ENCODE results near the gene SPINK1. TPM values are rescaled to one million over a fixed set of nuclear protein-coding genes. Genes with fewer than 3 reads are reported as not detected.

Gene SPINK1, protein sequence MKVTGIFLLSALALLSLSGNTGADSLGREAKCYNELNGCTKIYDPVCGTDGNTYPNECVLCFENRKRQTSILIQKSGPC
- 1.5 and 4.0 TPM in 2 replicates for total RNA-seq (2022)
- percentile 39 among the genes with signal in this experiment for Bru-seq, nascent RNA
- percentile 50 among the genes with signal in this experiment for BruChase-seq, experiment 1, labeled RNA remaining after a 6-hour chase
- percentile 44 among the genes with signal in this experiment for BruChase-seq, experiment 2, labeled RNA remaining after a 2-hour chase
- long read RNA-seq: 0 reads

DNA sequence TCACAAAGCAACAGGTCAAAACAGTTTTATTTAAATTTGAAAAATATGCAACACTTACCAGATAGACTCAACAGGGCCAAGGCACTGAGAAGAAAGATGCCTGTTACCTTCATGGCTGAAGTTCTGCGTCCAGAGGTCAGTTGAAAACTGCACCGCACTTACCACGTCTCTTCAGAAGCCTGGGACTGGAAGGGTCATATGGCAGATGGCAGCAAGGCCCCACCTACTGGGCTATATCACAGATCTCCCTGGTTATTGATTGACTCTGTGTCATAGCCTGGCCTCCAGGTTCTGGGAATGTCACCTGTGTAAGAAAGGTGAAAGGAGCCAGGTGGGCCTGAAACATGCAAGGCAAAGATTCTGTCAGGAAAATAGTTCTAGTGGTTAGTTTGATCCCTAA is at the start of gene SPINK1:
Gene SPINK1 (minus strand): TSS at position 207 of the 400 bp plus-strand sequence. CDS start 94 bp downstream, at position 113.
- intact Hi-C loops (cut with micrococcal nuclease): no loop called here
- ChIA-PET CTCF (interaction anchor here (0.9 to 5.9 kb wide), 4 partner anchors 9 to 203 kb away, joined by 3 to 34 read pairs (median 14); no protein-coding TSS in a partner anchor), POLR2A (interaction anchor here (1.4 kb wide), 1 partner anchor 12 kb away, joined by 4 read pairs; no protein-coding TSS in a partner anchor)
- no peak for DNase-seq (ENCODE audit: unreplicated experiment)
- Mint-ChIP-seq H3K27me3 (ENCODE audit: insufficient read depth, unreplicated experiment) (no peaks in the 10 kb centered on the region), H3K36me3 (ENCODE audit: insufficient read depth, unreplicated experiment) (no peaks in the 10 kb centered on the region), H3K4me3 (ENCODE audit: unreplicated experiment) (no peak within 1 kb of the TSS), H3K4me1 (ENCODE audit: insufficient read depth, unreplicated experiment) (peaks cover 29% of the 10 kb centered on the region), H3K27ac (ENCODE audit: low read depth, unreplicated experiment) (no peak within 1 kb of the TSS), H3K9me3 (ENCODE audit: unreplicated experiment) (no peaks in the 10 kb centered on the region)
- BruUV-seq (replicated peaks): no TSS peak
- TF ChIP-seq, protein P1, sequence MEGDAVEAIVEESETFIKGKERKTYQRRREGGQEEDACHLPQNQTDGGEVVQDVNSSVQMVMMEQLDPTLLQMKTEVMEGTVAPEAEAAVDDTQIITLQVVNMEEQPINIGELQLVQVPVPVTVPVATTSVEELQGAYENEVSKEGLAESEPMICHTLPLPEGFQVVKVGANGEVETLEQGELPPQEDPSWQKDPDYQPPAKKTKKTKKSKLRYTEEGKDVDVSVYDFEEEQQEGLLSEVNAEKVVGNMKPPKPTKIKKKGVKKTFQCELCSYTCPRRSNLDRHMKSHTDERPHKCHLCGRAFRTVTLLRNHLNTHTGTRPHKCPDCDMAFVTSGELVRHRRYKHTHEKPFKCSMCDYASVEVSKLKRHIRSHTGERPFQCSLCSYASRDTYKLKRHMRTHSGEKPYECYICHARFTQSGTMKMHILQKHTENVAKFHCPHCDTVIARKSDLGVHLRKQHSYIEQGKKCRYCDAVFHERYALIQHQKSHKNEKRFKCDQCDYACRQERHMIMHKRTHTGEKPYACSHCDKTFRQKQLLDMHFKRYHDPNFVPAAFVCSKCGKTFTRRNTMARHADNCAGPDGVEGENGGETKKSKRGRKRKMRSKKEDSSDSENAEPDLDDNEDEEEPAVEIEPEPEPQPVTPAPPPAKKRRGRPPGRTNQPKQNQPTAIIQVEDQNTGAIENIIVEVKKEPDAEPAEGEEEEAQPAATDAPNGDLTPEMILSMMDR (IDR thresholded peaks at IDR 0.05; ENCODE audit: unreplicated experiment): no peak

DNA sequence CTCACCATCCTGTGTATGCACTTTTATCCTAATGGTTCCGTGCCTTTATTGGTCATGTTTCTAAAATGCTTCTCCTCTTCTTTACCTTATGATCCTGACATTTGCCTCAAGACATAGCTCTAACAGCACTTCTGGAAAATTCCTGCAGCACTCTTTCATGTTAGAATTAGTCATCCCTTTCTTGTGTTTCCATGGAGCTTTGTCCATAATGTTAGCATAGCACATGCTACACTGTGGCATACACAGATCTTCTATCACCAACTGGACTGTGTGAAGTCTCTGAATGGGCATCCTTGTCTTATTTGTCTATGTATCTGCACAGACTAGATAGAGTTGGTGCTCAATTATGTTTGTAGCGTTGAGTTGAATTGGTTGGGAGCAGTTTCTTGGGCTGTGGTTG is 49.0 kb upstream of the SPINK1 start:
- CTCF ChIA-PET: interaction anchor here (0.7 to 17.8 kb wide), 5 partner anchors 10 to 253 kb away, joined by 3 to 415 read pairs (median 5); no protein-coding TSS in a partner anchor
- intact Hi-C loops (cut with micrococcal nuclease): no loop called here
- H3K4me3 Mint-ChIP-seq (ENCODE audit: unreplicated experiment): no peak overlapping the region
- no peaks in the 10 kb centered on the region for H3K4me1 Mint-ChIP-seq (ENCODE audit: insufficient read depth, unreplicated experiment)
- BruUV-seq (replicated peaks): no TSS peak
- no peak overlapping the region for H3K27ac Mint-ChIP-seq (ENCODE audit: low read depth, unreplicated experiment)
- DNase-seq (ENCODE audit: unreplicated experiment): no peak
- peaks cover 5% of the 10 kb centered on the region for H3K36me3 Mint-ChIP-seq (ENCODE audit: insufficient read depth, unreplicated experiment)
- H3K27me3 Mint-ChIP-seq (ENCODE audit: insufficient read depth, unreplicated experiment): no peaks in the 10 kb centered on the region
- TF ChIP-seq, protein P1 (IDR thresholded peaks at IDR 0.05; ENCODE audit: unreplicated experiment): no peak
- H3K9me3 Mint-ChIP-seq (ENCODE audit: unreplicated experiment): no peaks in the 10 kb centered on the region
- POLR2A ChIA-PET: interaction anchor here (0.8 to 1.8 kb wide), 2 partner anchors 23 to 53 kb away, joined by 3 to 5 read pairs; no protein-coding TSS in a partner anchor

DNA sequence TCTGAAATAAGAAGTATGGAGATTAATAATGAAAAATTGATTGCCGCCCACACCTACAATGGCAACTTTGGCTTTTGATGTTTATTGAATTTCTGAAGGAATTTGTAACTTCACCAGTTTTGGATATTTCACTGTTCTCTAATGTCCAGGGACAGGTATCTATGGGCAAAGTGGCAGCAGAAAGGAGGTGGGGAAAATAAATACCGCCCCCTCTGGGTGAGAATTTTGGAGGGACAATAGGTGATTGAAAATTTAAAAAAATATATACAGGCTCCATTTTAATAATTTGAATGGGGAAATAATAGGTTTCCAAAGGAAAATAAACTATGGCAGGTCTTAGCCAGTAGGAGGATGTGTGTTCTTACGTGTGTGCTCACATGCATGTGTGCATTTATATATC is 48.3 kb upstream of the SPINK1 start:
- no TSS peak for BruUV-seq (replicated peaks)
- POLR2A ChIA-PET: no interaction called here
- peaks cover 4% of the 10 kb centered on the region for H3K9me3 Mint-ChIP-seq (ENCODE audit: unreplicated experiment)
- H3K4me3 Mint-ChIP-seq (ENCODE audit: unreplicated experiment): no peak overlapping the region
- TF ChIP-seq, protein P1 (IDR thresholded peaks at IDR 0.05; ENCODE audit: unreplicated experiment): no peak
- H3K36me3 Mint-ChIP-seq (ENCODE audit: insufficient read depth, unreplicated experiment): peaks cover 5% of the 10 kb centered on the region
- H3K27ac Mint-ChIP-seq (ENCODE audit: low read depth, unreplicated experiment): no peak overlapping the region
- no peaks in the 10 kb centered on the region for H3K27me3 Mint-ChIP-seq (ENCODE audit: insufficient read depth, unreplicated experiment)
- no peak for DNase-seq (ENCODE audit: unreplicated experiment)
- peaks cover 3% of the 10 kb centered on the region for H3K4me1 Mint-ChIP-seq (ENCODE audit: insufficient read depth, unreplicated experiment)
- intact Hi-C loops (cut with micrococcal nuclease): no loop called here
- CTCF ChIA-PET: interaction anchor here (0.7 to 17.8 kb wide), 4 partner anchors 14 to 60 kb away, joined by 3 to 415 read pairs (median 114); no protein-coding TSS in a partner anchor

DNA sequence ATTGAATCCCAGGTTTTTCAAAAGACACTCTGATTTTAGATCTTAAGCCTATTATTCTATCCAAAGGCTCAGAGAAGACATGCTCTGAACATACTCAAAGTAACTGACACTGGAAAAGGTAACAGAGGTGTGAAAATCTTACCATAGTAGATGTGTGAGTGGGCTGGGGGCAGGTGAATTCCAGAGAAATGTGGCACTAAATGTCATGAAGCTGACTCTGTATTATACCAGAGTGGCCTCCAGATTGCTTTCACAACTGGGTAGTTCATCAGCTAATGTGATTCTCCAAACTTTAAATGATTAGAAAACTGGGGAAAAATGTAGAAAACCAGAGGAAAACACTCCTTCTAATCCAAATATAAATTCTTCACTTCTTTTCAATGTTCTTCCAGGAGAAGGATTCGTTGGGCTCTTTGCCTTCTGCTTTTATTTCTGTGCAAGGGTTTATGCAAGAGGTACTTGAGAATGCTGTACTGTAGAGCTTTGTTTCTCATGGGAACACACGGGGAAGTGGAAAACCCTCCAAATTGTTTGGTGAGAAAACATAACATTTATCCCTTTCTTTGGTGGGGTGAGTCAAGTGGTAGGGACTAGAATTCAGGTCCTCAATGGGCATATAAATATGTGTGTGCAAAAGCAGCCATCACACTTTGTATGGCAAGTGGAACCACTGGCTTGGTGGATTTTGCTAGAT is 46.7 kb upstream of the SPINK1 start, which contains the start of gene SCGB3A2:
Gene SCGB3A2 (plus strand): TSS at position 646 of the 694 bp plus-strand sequence. CDS start 93 bp downstream, outside the sequence.
- Mint-ChIP-seq H3K27ac (ENCODE audit: low read depth, unreplicated experiment) (no peak within 1 kb of the TSS), H3K9me3 (ENCODE audit: unreplicated experiment) (peaks cover 7% of the 10 kb centered on the region), H3K27me3 (ENCODE audit: insufficient read depth, unreplicated experiment) (no peaks in the 10 kb centered on the region), H3K4me1 (ENCODE audit: insufficient read depth, unreplicated experiment) (peaks cover 13% of the 10 kb centered on the region), H3K36me3 (ENCODE audit: insufficient read depth, unreplicated experiment) (peaks cover 5% of the 10 kb centered on the region), H3K4me3 (ENCODE audit: unreplicated experiment) (no peak within 1 kb of the TSS)
- no peak for DNase-seq (ENCODE audit: unreplicated experiment)
- BruUV-seq (replicated peaks): no TSS peak
- intact Hi-C loops (cut with micrococcal nuclease): no loop called here
- POLR2A ChIA-PET: interaction anchor here (0.7 kb wide), 1 partner anchor 15 kb away, joined by 3 read pairs; no protein-coding TSS in a partner anchor
- CTCF ChIA-PET: interaction anchor here (0.6 to 17.8 kb wide), 7 partner anchors 9 to 1834 kb away, joined by 3 to 415 read pairs (median 3); no protein-coding TSS in a partner anchor
- TF ChIP-seq, protein P1 (IDR thresholded peaks at IDR 0.05; ENCODE audit: unreplicated experiment): no peak
